Pancreas (tissue), 10 donors: ENCODE measurements around the gene SLC25A13. TPM values are rescaled to one million over a fixed set of nuclear protein-coding genes. Genes with fewer than 3 reads are reported as not detected.

Experiments
- ATAC-seq, 4 donors: fragments of 200-7000 bp; cut with Tn5 transposase; one replicate each; pipeline versions ENCODE4 v1.8.0 to v1.9.1; 2020; ENCODE audit warnings: mild to moderate bottlenecking in 4 of 4, moderate library complexity in 4 of 4
- DNase-seq, 6 donors: peaks; one replicate each; pipeline ENCODE4 v3.0.0-alpha.2; 2020
- FAIRE-seq: peaks from 2 replicates; lab custom pipeline; 2012; peaks lifted over from hg19 to GRCh38; lab: Jason Lieb, UNC
- H3K27ac ChIP-seq, 4 donors: fragments of 200-600 bp; sonication (generic); 1 replicate in 3 of 4; 2 replicates in 1 of 4; pipeline versions ENCODE4 v1.5.0 to v1.8.0; 2020
- H3K27me3 ChIP-seq, 4 donors: fragments of 200-600 bp; one replicate each; pipeline ENCODE4 v1.8.0; 2021
- H3K36me3 ChIP-seq, 3 donors: fragments of 200-600 bp; sonication (generic) in 1 of 3; one replicate each; pipeline versions ENCODE4 v1.5.0 to v1.8.0; 2020 to 2021
- H3K4me1 ChIP-seq, 3 donors: fragments of 200-600 bp; one replicate each; pipeline ENCODE4 v1.8.0; 2021
- H3K4me3 ChIP-seq, 4 donors: fragments of 200-600 bp; sonication (generic) in 2 of 4; one replicate each; pipeline versions ENCODE4 v1.5.0 to v1.8.0; 2020 to 2021
- H3K9me3 ChIP-seq, 4 donors: fragments of 200-600 bp; one replicate each; pipeline ENCODE4 v1.8.0; 2021
- CTCF ChIP-seq, 4 donors: fragments of 200-600 bp; sonication (generic) in 3 of 4; IDR thresholded peaks; one replicate each; pipeline versions ENCODE4 v1.5.0 to v1.8.0; 2021; ENCODE audit warnings: antibody characterized with exemption in 4 of 4
- WGBS, 2 donors: extraction: QIAGEN DNeasy Blood & Tissue Kit; methylation state at CpG; one replicate each; pipeline ENCODE4 v1.1.7; 2013; 5-methylcytosine and 5-hydroxymethylcytosine counted together
- intact Hi-C, 3 donors: fragments of 100-400 bp; cut with DNase I; formaldehyde crosslinking; loops; one replicate each; pipeline versions ENCODE4 v1.11.1 to v1.14.2; 2022
- polyA plus RNA-seq, 2 donors: library from polyadenylated mRNA; stranded (reverse); fragments of 200-250 nt; gene quantifications; one replicate each; pipeline ENCODE4 v1.2.3, GENCODE V29; 2013
- total RNA-seq, 6 donors: library from RNA; stranded (reverse); fragmentation: NEBNext Ultra II Directional in 4 of 6; extraction: Animal tissue kit (Norgen Biotek cat#: 25700) in 4 of 6; gene quantifications; one replicate each; pipeline versions ENCODE4 v1.2.1 to v1.2.4, GENCODE V29; 2021 to 2023
- donor health status: healthy with polysubstance abuse.
- donor health status: DM: no; HTN: no; CAD: no; lungs with moderate emphysema.
- donor health status: DM: no; HTN: no; CAD: no.
- donor health status: control.
- donor health status: control.
- donor health status: Bipolar disorder and iron deficiency.
- donor health status: DM: yes; HTN: yes; CAD: no.
- donor health status: DM: no; HTN: no; CAD: no.
- donor health status: DM: no; HTN: no; CAD: no.
- donor health status: DM: yes; HTN: yes; CAD: no.

SLC25A13 gene
- total and polyA plus RNA-seq, 8 donors = 4.2 to 15.0 (median 11.0) TPM

GRCh38 chr7:96126382-96126781, 195.5 kb downstream of the SLC25A13 start:
- Histone ChIP-seq H3K27me3 (no peaks in the 10 kb centered on the region), H3K4me1 (no peaks in the 10 kb centered on the region), H3K27ac (no peak overlapping the region), H3K4me3 (no peak overlapping the region), H3K36me3 (no peaks in the 10 kb centered on the region), H3K9me3 (no peaks in the 10 kb centered on the region)
- DNase-seq (no peak), ATAC-seq (peak in 1 of 4 donors; percentile 32), FAIRE-seq (no peak)
- intact Hi-C loops = no loop called here
- no peak for TF ChIP-seq CTCF (IDR thresholded peaks at IDR 0.05)

- Histone ChIP-seq H3K4me3 (no peak overlapping the region), H3K4me1 (no peaks in the 10 kb centered on the region), H3K36me3 (peaks cover 0 to 12% (median 0%) of the 10 kb centered on the region in 3 donors), H3K27me3 (no peaks in the 10 kb centered on the region), H3K9me3 (no peaks in the 10 kb centered on the region), H3K27ac (no peak overlapping the region)
- TF ChIP-seq CTCF (IDR thresholded peaks at IDR 0.05) = no peak
- ATAC-seq = no peak
- WGBS, 2 donors = 94 to 98% methylated on average over 2 of the region's 2 CpGs
- FAIRE-seq = no peak
- intact Hi-C loops = no loop called here
- no peak for DNase-seq
These were observed 199.2 kb downstream of the SLC25A13 start for GRCh38 chr7:96122746-96123145.

- FAIRE-seq (no peak), ATAC-seq (no peak), DNase-seq (no peak)
- intact Hi-C loops = no loop called here
- no peaks in the 10 kb centered on the region for H3K27me3 ChIP-seq
- no peak overlapping the region for H3K4me3 ChIP-seq
- H3K9me3 ChIP-seq = no peaks in the 10 kb centered on the region
- peaks cover 0 to 12% (median 0%) of the 10 kb centered on the region in 3 donors for H3K36me3 ChIP-seq
- WGBS, 2 donors = 89 to 92% methylated on average over 6 of the region's 6 CpGs
- no peak for TF ChIP-seq CTCF (IDR thresholded peaks at IDR 0.05)
- H3K4me1 ChIP-seq = no peaks in the 10 kb centered on the region
- no peak overlapping the region for H3K27ac ChIP-seq
These were observed 200.1 kb downstream of the SLC25A13 start for GRCh38 chr7:96121752-96122151.

- H3K27ac ChIP-seq = no peak overlapping the region
- FAIRE-seq (no peak), DNase-seq (no peak), ATAC-seq (no peak)
- H3K9me3 ChIP-seq = no peaks in the 10 kb centered on the region
- TF ChIP-seq CTCF (IDR thresholded peaks at IDR 0.05) = no peak
- no peak overlapping the region for H3K4me3 ChIP-seq
- H3K36me3 ChIP-seq = peaks cover 0 to 12% (median 0%) of the 10 kb centered on the region in 3 donors
- intact Hi-C loops = no loop called here
- H3K4me1 ChIP-seq = no peaks in the 10 kb centered on the region
- no peaks in the 10 kb centered on the region for H3K27me3 ChIP-seq
- WGBS, 2 donors = 84 to 87% methylated on average over 2 of the region's 2 CpGs
These were observed 201.3 kb downstream of the SLC25A13 start for GRCh38 chr7:96120445-96121225.

GRCh38 chr7:96118449-96119001, 203.4 kb downstream of the SLC25A13 start:
- Histone ChIP-seq H3K36me3 (peaks cover 0 to 12% (median 0%) of the 10 kb centered on the region in 3 donors), H3K9me3 (no peaks in the 10 kb centered on the region), H3K27me3 (no peaks in the 10 kb centered on the region), H3K4me3 (no peak overlapping the region), H3K27ac (no peak overlapping the region), H3K4me1 (no peaks in the 10 kb centered on the region)
- FAIRE-seq (no peak), DNase-seq (no peak), ATAC-seq (no peak)
- WGBS, 2 donors = 87 to 93% methylated on average over 13 of the region's 13 CpGs
- no peak for TF ChIP-seq CTCF (IDR thresholded peaks at IDR 0.05)
- intact Hi-C loops = no loop called here
